ENCODE data around the gene THRA. TPM values are rescaled to one million over a fixed set of nuclear protein-coding genes. Genes with fewer than 3 reads are reported as not detected.
A peak's percentile ranks its signal among the peaks of the same experiment; 100 is the strongest.

The THRA gene
- total RNA-seq, 1 donor from 2014 or later = 30.8 TPM

DNA sequence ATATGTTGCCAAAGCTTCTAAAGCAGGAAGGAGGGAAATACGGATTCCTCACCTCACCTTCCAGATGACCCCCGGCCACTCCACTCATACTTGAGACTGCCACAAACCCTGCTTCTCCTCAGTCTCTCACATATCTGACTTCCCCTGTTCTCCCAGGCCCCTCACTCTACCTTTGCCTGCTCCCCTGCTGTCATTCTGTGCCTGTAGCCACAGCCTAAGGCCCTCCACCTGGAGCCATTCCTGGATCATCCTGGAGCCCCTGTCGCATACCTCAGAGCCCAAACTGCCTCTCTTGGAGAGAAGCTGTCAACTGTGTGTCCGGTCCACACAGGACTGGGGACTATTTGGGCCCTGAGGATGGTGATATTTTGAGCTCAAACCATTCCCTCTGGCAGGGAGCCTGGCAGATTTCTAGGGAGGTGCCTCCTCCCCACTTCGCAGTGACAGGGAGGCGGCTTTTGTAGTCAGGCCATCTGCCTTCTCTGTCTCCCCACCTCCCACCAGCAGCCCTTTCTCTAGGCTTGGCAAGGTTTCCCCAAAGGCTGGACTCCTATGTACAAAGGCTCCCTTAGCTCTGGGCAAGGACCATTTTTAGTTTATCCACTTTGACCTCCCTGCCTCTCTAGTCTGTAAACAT, 6.3 kb upstream of the THRA start:
- Histone ChIP-seq H3K27me3 (ENCODE audit: control insufficient read depth in 3 of 3, insufficient read depth in 3 of 3, low read length in 3 of 3) (no peaks in the 10 kb centered on the region), H3K9me3 (ENCODE audit: control insufficient read depth in 3 of 3, low read length in 3 of 3) (no peaks in the 10 kb centered on the region), H3K9ac (ENCODE audit: low read depth in 1 of 3, low read length in 3 of 3) (peak overlapping the region in 1 of 3 donors; percentile 16), H3K4me1 (ENCODE audit: control insufficient read depth in 3 of 3, insufficient read depth in 3 of 3, low read length in 3 of 3) (peaks cover 10 to 27% (median 12%) of the 10 kb centered on the region in 3 donors), H3K36me3 (ENCODE audit: control insufficient read depth in 3 of 3, insufficient read depth in 3 of 3, low read length in 3 of 3) (peaks cover 11 to 17% (median 12%) of the 10 kb centered on the region in 3 donors), H3K4me3 (ENCODE audit: low read length in 3 of 3) (no peak overlapping the region), H3K27ac (ENCODE audit: low read depth, low read length) (no peak overlapping the region)

DNA sequence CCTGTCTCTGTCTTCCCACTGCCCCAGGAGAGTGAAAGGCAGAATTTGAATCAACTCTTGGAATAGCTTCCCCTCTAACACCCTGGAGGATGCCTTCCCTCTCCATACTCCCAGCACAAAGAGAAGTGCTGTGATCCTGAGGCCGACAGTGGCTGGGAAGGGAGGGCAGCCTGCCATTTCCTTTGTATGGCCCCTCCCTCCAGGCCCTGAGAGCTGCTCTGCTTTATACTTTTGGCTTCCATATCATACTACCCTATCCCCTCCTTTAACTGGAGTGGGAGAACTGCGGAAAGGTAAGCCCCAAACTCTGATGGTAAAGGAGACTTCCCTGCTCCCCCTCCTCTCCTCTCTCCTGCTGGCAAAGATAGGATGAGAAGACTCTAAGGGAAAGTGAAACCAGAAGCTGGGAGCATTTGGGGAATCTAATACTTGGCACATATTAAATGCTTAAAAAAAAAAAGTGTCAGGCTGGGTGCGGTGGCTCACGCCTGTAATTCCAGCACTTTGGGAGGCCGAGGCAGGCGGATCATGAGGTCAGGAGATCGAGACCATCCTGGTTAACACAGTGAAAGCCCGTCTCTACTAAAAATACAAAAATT, 4.5 kb upstream of the THRA start:
- Histone ChIP-seq H3K4me1 (ENCODE audit: control insufficient read depth in 3 of 3, insufficient read depth in 3 of 3, low read length in 3 of 3) (peaks cover 15 to 30% (median 16%) of the 10 kb centered on the region in 3 donors), H3K27me3 (ENCODE audit: control insufficient read depth in 3 of 3, insufficient read depth in 3 of 3, low read length in 3 of 3) (no peaks in the 10 kb centered on the region), H3K9me3 (ENCODE audit: control insufficient read depth in 3 of 3, low read length in 3 of 3) (no peaks in the 10 kb centered on the region), H3K4me3 (ENCODE audit: low read length in 3 of 3) (peak overlapping the region in 1 of 3 donors; percentile 35), H3K9ac (ENCODE audit: low read depth in 1 of 3, low read length in 3 of 3) (peak overlapping the region in 2 of 3 donors; percentile 14 to 36), H3K27ac (ENCODE audit: low read depth, low read length) (peak overlapping the region; percentile 65), H3K36me3 (ENCODE audit: control insufficient read depth in 3 of 3, insufficient read depth in 3 of 3, low read length in 3 of 3) (peaks cover 0 to 3% (median under 1%) of the 10 kb centered on the region in 3 donors)

DNA sequence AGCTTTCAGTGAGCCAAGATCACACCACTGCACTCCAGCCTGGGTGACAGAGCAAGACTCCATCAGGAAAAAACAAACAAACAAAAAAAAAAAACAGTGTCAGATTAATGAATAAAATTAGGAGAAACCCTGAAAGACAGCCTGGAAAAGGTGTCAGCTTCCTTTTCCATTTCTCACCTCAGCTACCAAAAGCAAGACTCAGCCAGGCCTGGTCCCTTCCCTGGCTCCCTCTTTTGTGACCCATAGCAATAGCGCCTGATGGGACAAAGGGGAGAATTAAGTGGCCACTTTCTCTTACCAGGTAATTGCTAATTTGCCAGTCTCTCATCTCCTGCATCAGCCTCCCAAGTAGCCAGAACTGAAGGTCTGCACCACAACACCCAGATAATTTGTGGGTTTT, 3.9 kb upstream of the THRA start:
- Histone ChIP-seq H3K27ac (ENCODE audit: low read depth, low read length) (peak overlapping the region; percentile 65), H3K27me3 (ENCODE audit: control insufficient read depth in 3 of 3, insufficient read depth in 3 of 3, low read length in 3 of 3) (no peaks in the 10 kb centered on the region), H3K36me3 (ENCODE audit: control insufficient read depth in 3 of 3, insufficient read depth in 3 of 3, low read length in 3 of 3) (peaks cover 0 to 2% (median 0%) of the 10 kb centered on the region in 3 donors), H3K9me3 (ENCODE audit: control insufficient read depth in 3 of 3, low read length in 3 of 3) (no peaks in the 10 kb centered on the region), H3K4me3 (ENCODE audit: low read length in 3 of 3) (no peak overlapping the region), H3K4me1 (ENCODE audit: control insufficient read depth in 3 of 3, insufficient read depth in 3 of 3, low read length in 3 of 3) (peaks cover 12 to 31% (median 17%) of the 10 kb centered on the region in 3 donors), H3K9ac (ENCODE audit: low read depth in 1 of 3, low read length in 3 of 3) (no peak overlapping the region)

DNA sequence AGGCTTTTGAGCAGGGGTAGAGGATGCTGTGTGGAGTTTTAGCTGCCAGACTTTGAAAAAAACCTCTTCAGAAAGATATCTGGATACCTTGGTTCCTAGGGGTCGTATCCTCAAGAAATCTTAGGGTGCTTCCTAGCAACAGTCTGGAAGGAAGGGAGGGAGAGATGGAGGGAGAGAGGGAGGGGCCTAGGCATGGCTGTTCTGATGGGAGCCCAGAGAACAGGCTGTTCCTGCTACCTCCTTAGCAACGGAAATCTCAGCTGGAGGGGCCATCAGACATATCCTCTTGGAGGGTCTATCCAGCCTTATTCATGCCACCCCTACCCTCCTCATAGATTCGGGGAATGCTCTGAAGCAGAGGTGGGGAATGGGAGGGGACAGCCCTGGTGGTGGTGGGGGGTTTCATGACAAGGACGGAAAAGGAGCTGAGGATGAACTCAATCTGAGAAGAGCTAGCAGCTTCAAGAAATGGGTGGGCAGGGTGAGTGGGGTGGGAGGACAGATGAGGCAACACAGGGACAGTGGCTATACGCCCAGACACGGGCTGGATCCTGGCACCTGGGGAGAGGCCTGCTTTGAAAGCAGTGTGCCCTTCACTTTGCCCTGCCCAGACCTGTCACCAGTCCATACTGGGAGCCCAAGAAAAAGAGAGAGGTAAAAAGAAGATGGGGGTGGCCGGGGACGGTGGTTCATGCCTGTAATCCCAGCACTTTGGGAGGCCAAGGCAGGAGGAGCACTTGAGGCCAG, 2.9 kb upstream of the THRA start:
- no peak overlapping the region for H3K4me3 ChIP-seq (ENCODE audit: low read length in 3 of 3)
- no peaks in the 10 kb centered on the region for H3K27me3 ChIP-seq (ENCODE audit: control insufficient read depth in 3 of 3, insufficient read depth in 3 of 3, low read length in 3 of 3)
- H3K4me1 ChIP-seq (ENCODE audit: control insufficient read depth in 3 of 3, insufficient read depth in 3 of 3, low read length in 3 of 3) = peaks cover 22 to 36% (median 24%) of the 10 kb centered on the region in 3 donors
- H3K27ac ChIP-seq (ENCODE audit: low read depth, low read length) = no peak overlapping the region
- H3K9me3 ChIP-seq (ENCODE audit: control insufficient read depth in 3 of 3, low read length in 3 of 3) = no peaks in the 10 kb centered on the region
- no peak overlapping the region for H3K9ac ChIP-seq (ENCODE audit: low read depth in 1 of 3, low read length in 3 of 3)
- H3K36me3 ChIP-seq (ENCODE audit: control insufficient read depth in 3 of 3, insufficient read depth in 3 of 3, low read length in 3 of 3) = peaks cover 0 to 2% (median 0%) of the 10 kb centered on the region in 3 donors

DNA sequence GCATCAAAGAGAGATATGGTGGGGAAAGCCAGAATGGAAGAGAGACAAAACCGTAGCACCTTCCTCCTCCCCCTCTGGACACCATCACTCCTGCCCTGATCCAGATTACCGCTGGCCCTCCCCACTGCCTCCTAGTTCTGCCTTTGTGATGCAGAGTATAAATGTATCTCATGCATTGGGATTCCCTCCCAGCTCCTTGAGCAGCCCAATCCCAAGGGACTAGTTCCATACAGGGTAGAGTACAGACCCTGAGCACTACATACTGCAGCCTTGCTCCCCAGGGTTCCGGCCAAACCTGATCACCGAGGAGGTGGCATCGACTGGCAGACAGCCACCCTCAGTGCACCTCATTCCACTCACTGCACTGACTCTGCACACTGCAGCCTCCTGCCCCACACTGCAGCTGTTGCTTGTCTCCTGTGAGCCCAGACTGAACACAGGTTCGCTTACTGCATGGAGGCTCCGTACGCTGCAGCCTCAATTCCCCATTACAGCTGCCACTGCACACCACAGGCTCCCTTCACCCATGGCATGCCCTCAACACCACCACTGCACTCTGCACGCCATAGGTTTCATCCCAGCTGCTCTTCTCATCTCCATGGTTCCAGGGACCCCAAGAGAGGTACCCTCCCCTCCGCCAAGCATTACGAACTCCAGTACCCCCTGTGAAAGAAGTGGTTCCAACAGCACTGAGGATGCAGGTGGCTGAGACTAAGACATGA, 1.7 kb upstream of the THRA start:
- no peak overlapping the region for H3K27ac ChIP-seq (ENCODE audit: low read depth, low read length)
- no peaks in the 10 kb centered on the region for H3K9me3 ChIP-seq (ENCODE audit: control insufficient read depth in 3 of 3, low read length in 3 of 3)
- H3K36me3 ChIP-seq (ENCODE audit: control insufficient read depth in 3 of 3, insufficient read depth in 3 of 3, low read length in 3 of 3) = peaks cover 0 to 3% (median 0%) of the 10 kb centered on the region in 3 donors
- peaks cover 32 to 46% (median 33%) of the 10 kb centered on the region in 3 donors for H3K4me1 ChIP-seq (ENCODE audit: control insufficient read depth in 3 of 3, insufficient read depth in 3 of 3, low read length in 3 of 3)
- peak overlapping the region in 1 of 3 donors; percentile 16 for H3K9ac ChIP-seq (ENCODE audit: low read depth in 1 of 3, low read length in 3 of 3)
- H3K4me3 ChIP-seq (ENCODE audit: low read length in 3 of 3) = no peak overlapping the region
- H3K27me3 ChIP-seq (ENCODE audit: control insufficient read depth in 3 of 3, insufficient read depth in 3 of 3, low read length in 3 of 3) = no peaks in the 10 kb centered on the region

DNA sequence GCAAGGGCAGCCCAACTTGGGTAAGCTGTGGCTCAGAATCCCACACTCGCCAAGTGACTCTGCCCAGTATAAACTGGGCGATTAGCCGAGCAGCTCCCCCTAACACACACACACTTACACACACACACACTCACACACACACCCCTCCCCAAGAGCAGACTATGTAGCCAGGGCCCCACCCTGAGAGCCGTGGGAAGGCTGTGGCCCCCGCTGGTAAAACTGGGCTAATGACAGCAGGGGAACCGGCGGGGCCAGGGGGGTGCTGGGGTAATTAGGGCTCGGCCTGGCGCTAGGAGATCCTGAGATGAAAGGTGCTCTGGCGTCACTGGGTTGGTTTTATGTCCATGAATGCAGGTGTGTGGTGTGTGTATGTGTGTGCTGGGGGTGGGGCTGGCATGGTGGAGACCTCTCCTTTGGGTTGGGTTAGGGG, 1.1 kb upstream of the THRA start:
- H3K4me3 ChIP-seq (ENCODE audit: low read length in 3 of 3) = peak overlapping the region in 1 of 3 donors; percentile 51
- H3K27me3 ChIP-seq (ENCODE audit: control insufficient read depth in 3 of 3, insufficient read depth in 3 of 3, low read length in 3 of 3) = no peaks in the 10 kb centered on the region
- peaks cover 0 to 3% (median 0%) of the 10 kb centered on the region in 3 donors for H3K36me3 ChIP-seq (ENCODE audit: control insufficient read depth in 3 of 3, insufficient read depth in 3 of 3, low read length in 3 of 3)
- no peak overlapping the region for H3K9ac ChIP-seq (ENCODE audit: low read depth in 1 of 3, low read length in 3 of 3)
- H3K27ac ChIP-seq (ENCODE audit: low read depth, low read length) = peak overlapping the region; percentile 0
- peaks cover 34 to 50% (median 36%) of the 10 kb centered on the region in 3 donors for H3K4me1 ChIP-seq (ENCODE audit: control insufficient read depth in 3 of 3, insufficient read depth in 3 of 3, low read length in 3 of 3)
- H3K9me3 ChIP-seq (ENCODE audit: control insufficient read depth in 3 of 3, low read length in 3 of 3) = no peaks in the 10 kb centered on the region

DNA sequence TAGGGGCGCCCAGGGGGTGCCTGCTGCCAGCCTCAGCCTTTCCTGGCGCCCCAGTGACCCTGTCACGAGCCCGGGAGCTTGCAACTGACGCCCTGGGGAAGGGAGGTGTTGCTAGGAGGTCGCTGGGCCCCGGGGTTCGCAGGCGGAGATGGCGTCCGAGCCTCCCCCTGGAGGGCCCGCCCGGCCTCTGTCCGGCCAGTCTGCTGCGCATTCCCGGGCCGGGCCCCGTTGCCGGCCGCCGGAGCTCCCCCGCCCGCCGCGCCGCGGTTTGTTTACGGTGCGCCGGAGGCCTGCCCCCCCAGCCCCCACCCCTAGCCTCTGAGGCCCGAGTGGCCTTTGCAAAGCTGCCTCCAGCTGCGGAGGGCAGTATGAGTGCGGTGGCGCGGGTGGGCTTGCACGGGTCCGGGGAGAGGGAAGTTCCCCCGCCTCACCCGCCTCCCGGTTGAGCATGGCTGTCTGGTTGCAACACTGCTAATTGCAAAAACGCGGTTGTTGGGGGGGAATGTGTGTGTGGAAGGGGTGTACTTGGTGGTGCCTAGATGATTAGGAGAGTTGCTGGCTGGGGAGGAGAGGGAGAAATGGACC, 514 bp downstream of the THRA start:
- Histone ChIP-seq H3K9me3 (ENCODE audit: control insufficient read depth in 3 of 3, low read length in 3 of 3) (no peaks in the 10 kb centered on the region), H3K4me3 (ENCODE audit: low read length in 3 of 3) (peak overlapping the region; percentile 83 to 93 (median 92)), H3K9ac (ENCODE audit: low read depth in 1 of 3, low read length in 3 of 3) (peak overlapping the region; percentile 90 to 100 (median 95)), H3K27me3 (ENCODE audit: control insufficient read depth in 3 of 3, insufficient read depth in 3 of 3, low read length in 3 of 3) (no peaks in the 10 kb centered on the region), H3K27ac (ENCODE audit: low read depth, low read length) (peak overlapping the region; percentile 99), H3K36me3 (ENCODE audit: control insufficient read depth in 3 of 3, insufficient read depth in 3 of 3, low read length in 3 of 3) (peaks cover 0 to 3% (median 0%) of the 10 kb centered on the region in 3 donors), H3K4me1 (ENCODE audit: control insufficient read depth in 3 of 3, insufficient read depth in 3 of 3, low read length in 3 of 3) (peaks cover 45 to 62% (median 53%) of the 10 kb centered on the region in 3 donors)

DNA sequence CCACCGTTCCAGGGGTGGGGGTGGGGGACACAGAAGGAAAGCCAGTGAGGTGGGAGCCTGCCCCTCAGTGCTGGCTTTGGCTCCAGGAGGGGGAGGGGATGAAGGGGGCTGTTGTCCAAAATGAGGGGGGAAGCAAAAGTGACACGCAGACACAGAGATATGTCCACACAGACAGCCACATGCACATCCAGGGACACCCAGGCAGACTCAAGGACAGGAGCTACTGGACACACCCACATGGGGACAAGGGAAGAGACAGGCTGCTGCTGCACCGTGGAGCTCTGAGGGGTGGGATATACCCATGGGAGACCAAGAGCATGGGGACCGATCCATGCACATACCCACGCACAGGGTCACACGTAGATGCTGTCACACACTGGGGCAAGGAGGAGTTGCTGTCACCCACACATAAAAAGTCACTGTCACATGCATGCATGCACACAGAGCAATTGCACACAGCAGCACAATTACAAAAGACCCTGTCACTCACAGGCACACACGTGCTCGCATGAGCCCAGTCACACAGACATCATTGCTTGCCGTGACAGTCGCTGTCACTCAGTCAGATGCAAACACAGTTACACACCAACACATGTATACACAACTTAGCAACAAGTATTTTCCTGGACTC, 1.3 kb downstream of the THRA start:
- H3K36me3 ChIP-seq (ENCODE audit: control insufficient read depth in 3 of 3, insufficient read depth in 3 of 3, low read length in 3 of 3) = peaks cover 0 to 3% (median 0%) of the 10 kb centered on the region in 3 donors
- H3K4me3 ChIP-seq (ENCODE audit: low read length in 3 of 3) = peak overlapping the region; percentile 83 to 93 (median 92)
- peak overlapping the region; percentile 99 for H3K27ac ChIP-seq (ENCODE audit: low read depth, low read length)
- no peaks in the 10 kb centered on the region for H3K27me3 ChIP-seq (ENCODE audit: control insufficient read depth in 3 of 3, insufficient read depth in 3 of 3, low read length in 3 of 3)
- H3K9ac ChIP-seq (ENCODE audit: low read depth in 1 of 3, low read length in 3 of 3) = peak overlapping the region; percentile 90 to 100 (median 95)
- H3K9me3 ChIP-seq (ENCODE audit: control insufficient read depth in 3 of 3, low read length in 3 of 3) = no peaks in the 10 kb centered on the region
- peaks cover 53 to 65% (median 58%) of the 10 kb centered on the region in 3 donors for H3K4me1 ChIP-seq (ENCODE audit: control insufficient read depth in 3 of 3, insufficient read depth in 3 of 3, low read length in 3 of 3)

All from skeletal muscle tissue (tissue), 4 donors.